GM18526 (cell line): ENCODE results near the gene NEB.

Source experiments
- POLR2A ChIP-seq: IDR thresholded peaks from 3 replicates; pipeline ENCODE4 v1.6.1; 2011; ENCODE audit not compliant: insufficient read length; ENCODE audit errors: extremely low read depth

NEB gene

DNA sequence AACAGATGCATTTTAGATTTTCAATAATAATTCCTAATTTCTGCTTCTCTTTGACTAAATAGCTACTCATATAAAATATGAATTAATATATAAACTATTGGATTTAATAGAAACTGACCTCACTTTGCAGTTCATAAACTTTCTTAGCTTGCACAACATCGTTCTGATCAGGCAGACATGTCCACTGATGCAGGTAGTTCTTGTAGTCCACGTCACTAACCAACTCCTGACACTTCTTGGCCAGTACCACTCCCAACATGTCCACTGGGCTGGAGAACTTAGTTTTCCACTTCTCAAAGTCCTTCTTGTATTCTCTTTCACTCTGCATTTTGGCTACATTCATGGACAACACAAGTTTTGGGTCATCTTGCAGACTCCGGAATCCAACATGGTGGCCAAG, 83.8 kb downstream of the NEB start:
- TF ChIP-seq POLR2A = no peak

DNA sequence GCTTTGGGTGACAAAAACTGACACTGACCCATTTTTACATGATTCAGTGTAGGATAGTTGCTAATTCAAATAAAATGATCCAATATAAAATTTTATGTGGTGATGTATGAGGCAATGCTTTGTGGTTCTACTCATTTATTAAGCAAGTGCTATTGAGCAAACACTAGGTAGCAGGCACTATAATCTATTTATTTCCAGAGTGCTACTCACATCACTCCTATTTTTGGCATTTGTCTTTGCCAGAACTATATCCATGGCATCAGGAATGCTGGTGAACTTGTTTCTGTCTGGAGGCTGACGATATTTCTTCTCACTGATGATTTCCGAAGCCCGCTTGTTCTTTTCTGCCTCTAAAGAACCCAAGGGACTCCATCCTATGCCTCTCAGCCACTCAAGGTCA, 84.3 kb downstream of the NEB start:
- no peak for TF ChIP-seq POLR2A

- no peak for TF ChIP-seq POLR2A
Observed at GRCh38 chr2:151649400-151649799, 84.9 kb downstream of the NEB start.

- TF ChIP-seq POLR2A = no peak
Observed at GRCh38 chr2:151644580-151644979, 89.7 kb downstream of the NEB start.

DNA sequence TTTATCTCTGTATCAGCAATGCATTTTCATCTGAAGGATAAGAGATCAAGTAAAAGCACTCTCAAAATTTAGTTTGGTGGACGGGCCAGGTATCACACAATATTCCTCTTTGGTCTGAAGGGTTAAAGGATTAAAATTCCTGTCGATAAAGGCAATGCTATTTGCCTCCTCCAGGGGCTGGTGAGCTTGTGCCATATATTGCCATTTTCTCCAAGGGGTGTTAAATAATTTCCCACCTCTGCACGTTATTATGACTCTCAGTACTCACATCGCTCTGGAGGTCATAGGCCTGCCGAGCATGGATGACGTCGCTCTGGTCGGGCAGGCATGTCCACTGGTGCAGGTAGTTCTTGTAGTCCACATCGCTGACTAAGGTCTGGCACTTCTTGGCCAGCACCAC, 94.2 kb downstream of the NEB start:
- TF ChIP-seq POLR2A = no peak

DNA sequence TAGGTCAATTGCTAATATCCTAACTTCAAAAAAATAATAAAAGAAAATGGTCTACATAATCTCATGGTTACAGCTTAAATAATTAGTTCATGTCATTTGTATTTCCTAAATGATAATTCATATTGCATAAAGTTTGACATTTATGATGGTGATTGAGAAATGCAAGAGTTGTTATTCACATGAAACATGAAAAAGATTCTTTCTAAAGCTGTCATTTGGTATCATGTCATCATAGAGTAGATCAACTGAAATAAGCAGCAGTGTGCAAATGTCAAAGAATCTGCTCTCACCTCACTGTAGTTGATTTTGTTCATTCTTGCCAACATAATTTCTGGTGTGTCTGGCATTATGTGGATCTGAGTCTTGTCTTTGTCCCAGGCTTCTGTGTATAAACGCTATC, 95.3 kb downstream of the NEB start:
- no peak for TF ChIP-seq POLR2A

GRCh38 chr2:151638191-151638933, 95.9 kb downstream of the NEB start:
- no peak for TF ChIP-seq POLR2A

GRCh38 chr2:151637271-151637781, 97.0 kb downstream of the NEB start:
- no peak for TF ChIP-seq POLR2A

GRCh38 chr2:151634736-151635467, 99.4 kb downstream of the NEB start:
- no peak for TF ChIP-seq POLR2A

DNA sequence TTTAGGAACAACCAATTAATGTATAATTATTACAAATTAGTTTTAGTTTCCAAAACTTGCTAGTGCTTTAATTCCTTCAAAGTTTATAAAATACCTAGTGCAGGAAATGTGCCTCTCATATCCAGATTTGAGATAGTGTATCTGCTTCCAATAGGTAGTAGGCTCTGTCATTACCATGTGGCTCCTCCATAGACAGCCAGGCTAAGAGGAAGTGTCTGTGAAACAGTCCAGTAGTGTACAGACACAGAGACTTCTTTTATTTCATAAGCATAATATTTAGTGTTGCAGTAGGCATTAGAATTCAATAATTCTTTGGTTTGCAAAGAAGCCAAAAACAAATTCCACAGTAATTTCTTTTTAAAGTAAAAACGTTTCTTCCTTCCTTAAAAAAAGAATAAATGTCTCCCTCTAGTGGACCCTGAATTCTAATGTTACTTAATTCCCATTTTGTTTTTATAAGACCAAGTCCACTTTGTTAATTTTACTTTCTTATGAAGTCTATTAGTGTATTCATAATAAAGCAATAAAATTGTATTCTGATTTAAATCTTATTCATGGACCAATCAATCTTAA, 101.2 kb downstream of the NEB start:
- no peak for TF ChIP-seq POLR2A

- no peak for TF ChIP-seq POLR2A
Observed at GRCh38 chr2:151630372-151630771, 103.9 kb downstream of the NEB start.

- no peak for TF ChIP-seq POLR2A
Observed at GRCh38 chr2:151627353-151627752, 106.9 kb downstream of the NEB start.

DNA sequence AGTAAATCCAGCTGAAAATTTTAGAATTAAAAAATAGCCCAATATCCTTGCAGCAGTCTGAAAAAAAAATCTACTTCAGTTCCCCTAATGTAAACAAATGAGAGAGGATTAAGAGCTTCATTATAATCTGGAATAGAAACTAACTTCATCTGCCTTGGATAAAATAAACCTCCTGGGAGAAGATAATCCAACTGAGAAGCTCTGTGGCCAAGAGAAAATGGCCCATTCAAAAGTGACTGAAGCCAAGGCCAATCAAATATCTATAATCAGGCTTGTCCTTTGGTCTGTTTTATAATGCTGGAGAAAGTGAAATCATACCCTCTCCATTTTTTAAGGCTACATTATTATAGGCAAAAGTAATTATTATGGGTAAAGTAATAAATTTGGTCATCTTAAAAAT, 110.0 kb downstream of the NEB start:
- no peak for TF ChIP-seq POLR2A

GRCh38 chr2:151623631-151624030, 110.6 kb downstream of the NEB start:
- TF ChIP-seq POLR2A = no peak

DNA sequence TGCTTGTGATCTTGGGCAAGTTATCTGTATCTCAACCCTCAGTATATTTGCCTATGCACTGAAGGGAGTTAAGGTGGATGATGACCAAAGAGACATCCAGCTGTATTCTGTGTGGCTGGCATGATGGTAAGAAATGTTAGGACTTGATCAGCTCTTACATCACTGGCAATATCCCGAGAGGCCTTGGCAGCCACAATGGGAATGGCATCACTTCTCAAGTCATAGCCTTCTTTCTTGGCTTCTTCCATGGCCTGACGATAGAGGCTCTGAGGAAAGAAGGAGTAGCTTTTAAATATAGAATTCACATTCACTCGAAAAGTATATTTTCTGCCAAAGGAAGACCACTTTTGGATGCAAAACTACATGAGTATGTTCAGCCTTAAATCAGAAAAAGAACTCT, 113.5 kb downstream of the NEB start:
- TF ChIP-seq POLR2A = no peak

DNA sequence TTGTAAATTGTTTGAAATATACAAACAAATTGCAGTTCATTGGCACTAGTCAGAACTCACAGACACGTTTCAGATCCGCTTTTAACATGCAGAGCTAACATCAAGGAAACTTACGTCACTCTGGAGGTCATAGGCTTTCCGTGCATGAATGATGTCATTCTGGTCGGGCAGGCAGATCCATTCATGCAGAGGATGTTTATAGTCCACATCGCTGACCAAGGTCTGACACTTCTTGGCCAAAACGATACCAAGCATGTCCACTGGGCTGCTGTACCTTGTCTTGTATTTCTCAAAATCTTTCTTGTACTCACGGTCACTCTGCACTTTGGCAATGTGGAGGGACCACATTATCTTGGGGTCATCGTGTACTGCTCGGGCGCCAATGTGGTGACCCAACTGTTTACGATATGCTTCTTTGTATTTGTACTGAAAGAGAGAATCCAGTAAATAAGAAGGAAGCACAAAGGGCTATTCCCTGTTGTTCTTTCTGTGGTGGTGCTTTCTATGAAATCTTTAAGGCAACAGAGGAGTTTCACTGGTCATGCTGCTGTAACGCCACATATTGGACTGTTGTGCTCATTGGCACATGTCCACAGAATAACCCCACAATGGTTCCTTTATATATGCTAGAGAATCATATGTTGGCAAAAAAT, 114.8 kb downstream of the NEB start:
- no peak for TF ChIP-seq POLR2A

DNA sequence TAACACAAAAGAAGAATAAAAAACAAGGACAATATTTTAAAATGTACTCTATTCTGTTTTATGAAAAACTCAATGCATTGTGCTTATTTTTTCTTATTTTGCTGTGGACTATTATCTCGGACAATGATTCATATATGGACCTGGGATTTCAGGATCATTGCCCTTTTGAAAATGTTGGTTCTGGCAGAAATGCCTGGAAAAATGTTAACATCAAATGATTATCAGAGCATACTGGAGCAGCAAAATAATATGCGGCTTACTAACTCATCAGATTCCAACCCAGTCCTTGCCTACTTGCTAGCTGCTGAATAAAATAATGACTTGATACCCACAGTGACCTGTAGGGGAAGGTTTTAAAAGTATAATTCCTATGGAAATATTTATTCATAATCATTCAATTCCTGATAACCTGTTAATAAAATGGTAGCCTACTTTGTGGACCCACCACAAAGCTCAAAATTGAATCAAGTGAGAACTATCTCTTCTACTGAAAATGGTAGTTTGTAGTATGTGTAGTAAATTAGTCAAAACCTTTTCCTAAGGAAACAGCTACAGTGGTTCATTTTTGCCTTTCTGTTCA, 117.4 kb downstream of the NEB start:
- TF ChIP-seq POLR2A = no peak
